Stimulated activated CD4-positive, alpha-beta T cell treated with anti-CD3 and anti-CD28 coated beads, TNF-alpha, amount 100 ng/mL, for 48 hours (primary cell): ENCODE results near the gene TLCD3B.

Experiments
- DNase-seq, 3 donors: peaks; one replicate each; pipeline ENCODE4 v3.0.0-alpha.2; 2020; ENCODE audit warnings: low read depth in 3 of 3

TLCD3B gene

DNA sequence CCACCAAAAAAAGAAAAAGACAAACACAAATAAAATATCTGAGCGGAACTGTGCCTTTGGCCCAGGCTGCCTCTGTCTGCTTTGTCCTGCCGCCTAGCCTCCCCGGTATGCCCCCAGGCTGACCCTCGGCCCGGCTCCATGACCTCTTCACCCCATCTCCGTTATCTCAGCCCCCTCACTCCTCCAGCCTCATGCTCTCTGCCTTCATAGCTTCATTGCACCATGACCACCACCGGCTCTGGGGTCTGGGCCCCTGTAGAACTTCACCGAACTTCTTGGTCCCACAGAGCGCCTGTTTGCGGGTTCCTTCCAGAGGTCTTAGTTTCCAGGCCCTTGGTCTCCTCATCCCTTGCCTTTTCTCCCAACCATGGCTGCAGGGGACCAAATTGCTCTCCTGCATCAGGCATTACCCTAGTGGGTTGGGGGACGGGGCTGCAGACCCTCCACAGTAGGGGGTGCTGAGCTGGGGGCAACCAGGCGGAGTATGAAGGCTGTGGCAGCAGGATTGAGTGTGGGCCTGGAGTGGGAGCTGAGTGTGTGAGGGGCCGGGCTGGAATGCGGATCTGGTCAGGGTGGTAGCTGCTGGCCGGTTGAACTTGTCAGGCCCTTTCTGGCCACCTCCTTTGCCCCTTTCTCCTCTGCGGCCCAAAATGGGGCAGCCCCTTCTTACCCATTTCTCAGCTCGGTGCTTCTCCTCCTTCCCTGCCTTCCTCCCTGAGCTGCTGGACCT, 42.6 kb downstream of the TLCD3B start:
- DNase-seq = no peak

DNA sequence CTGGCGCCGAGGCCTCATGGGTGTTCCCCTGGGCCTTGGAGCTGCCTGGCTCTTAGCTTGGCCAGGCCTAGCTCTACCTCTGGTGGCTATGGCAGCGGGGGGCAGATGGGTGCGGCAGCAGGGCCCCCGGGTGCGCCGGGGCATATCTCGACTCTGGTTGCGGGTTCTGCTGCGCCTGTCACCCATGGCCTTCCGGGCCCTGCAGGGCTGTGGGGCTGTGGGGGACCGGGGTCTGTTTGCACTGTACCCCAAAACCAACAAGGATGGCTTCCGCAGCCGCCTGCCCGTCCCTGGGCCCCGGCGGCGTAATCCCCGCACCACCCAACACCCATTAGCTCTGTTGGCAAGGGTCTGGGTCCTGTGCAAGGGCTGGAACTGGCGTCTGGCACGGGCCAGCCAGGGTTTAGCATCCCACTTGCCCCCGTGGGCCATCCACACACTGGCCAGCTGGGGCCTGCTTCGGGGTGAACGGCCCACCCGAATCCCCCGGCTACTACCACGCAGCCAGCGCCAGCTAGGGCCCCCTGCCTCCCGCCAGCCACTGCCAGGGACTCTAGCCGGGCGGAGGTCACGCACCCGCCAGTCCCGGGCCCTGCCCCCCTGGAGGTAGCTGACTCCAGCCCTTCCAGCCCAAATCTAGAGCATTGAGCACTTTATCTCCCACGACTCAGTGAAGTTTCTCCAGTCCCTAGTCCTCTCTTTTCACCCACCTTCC, 43.5 kb downstream of the TLCD3B start:
- no peak for DNase-seq

- DNase-seq = no peak
Observed at GRCh38 chr16:29986931-29987330, 44.1 kb downstream of the TLCD3B start.

- no peak for DNase-seq
Observed at GRCh38 chr16:29986231-29986630, 44.8 kb downstream of the TLCD3B start.

DNA sequence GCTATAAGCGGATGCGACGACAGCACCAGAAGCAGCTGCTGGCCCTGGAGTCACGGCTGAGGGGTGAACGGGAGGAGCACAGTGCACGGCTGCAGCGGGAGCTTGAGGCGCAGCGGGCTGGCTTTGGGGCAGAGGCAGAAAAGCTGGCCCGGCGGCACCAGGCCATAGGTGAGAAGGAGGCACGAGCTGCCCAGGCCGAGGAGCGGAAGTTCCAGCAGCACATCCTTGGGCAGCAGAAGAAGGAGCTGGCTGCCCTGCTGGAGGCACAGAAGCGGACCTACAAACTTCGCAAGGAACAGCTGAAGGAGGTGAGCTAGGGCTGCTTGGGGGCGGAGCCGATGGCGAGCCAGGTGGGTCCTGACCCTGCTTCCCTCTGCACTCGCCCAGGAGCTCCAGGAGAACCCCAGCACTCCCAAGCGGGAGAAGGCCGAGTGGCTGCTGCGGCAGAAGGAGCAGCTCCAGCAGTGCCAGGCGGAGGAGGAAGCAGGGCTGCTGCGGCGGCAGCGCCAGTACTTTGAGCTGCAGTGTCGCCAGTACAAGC, 45.7 kb downstream of the TLCD3B start:
- no peak for DNase-seq

DNA sequence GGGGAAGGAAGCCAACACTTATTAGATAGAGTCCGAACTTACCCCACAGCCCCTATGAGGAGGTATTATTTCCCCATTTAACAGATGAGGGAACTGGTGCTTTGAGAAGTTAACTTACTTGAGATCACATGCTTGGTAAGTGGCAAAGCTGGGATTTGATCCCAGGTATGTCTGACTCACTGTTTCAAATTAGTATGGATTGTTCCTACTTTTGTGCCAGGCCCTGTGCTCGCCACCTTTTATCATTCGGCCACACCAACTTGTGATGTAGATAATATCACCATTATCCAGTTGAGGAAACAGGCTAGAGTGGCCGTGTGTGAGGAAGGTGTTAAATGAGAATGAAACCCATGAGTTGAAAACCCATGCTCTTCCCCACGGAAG, 46.3 kb downstream of the TLCD3B start:
- no peak for DNase-seq

DNA sequence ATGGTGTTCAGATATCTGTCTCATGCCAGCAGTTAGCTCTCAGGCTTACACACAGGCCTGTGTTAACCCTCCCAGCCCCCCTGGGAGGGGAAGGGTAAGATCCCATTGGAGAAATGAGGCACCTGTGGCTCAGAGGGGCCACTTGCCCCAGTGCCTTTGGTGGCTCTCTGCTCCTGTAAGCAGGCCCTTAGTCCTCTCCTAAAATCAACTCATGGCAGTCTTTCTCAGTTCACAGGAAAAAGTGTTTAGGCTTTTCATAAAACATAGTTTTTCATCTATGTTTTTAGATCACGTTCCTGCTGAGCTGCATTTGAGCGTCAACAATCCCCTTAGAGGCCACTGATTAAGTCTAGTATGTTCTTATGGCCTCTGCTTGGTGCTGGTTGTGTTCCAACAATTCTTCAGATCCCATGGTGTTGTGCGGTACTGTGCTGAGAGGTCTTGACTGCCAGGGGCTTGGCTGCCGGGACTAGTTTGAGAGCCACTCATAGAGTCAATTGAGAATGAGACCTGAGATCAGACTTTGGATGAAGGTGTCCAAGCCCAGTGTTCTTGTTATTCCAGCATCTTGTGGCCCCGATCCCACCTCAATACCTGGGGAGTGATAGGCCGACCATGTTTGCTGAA, 46.8 kb downstream of the TLCD3B start:
- DNase-seq = no peak

- DNase-seq = no peak
Observed at GRCh38 chr16:29983420-29984136, 47.5 kb downstream of the TLCD3B start.

GRCh38 chr16:29982560-29983419, 48.3 kb downstream of the TLCD3B start:
- DNase-seq = no peak

DNA sequence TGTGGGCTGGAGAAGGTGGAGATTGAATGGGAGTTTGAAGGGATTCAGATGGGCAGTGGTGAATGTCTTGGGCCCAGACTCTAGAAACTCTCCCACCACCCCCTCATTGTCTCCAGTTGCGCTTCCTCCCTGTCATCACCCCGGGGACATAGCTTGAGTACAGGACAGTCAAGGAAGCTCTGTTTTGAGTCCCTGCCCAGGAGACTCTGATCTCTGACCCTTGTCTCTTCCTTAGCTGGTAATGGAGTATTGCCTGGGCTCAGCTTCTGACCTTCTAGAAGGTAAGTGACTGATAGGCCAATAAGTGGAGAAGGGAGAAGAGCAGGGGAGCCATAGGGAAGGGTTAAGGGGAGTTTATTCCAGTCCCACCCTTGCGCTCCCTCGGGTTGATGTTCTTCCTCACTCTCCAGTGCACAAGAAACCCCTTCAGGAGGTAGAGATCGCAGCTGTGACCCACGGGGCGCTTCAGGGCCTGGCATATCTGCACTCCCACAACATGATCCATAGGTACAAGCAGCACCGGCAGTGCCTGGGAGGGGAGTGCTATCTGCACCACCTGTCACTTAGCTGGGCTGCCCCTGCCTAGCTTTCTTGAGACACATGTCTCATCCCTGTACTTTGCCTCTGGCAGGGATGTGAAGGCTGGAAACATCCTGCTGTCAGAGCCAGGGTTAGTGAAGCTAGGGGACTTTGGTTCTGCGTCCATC, 52.4 kb downstream of the TLCD3B start:
- DNase-seq = no peak

DNA sequence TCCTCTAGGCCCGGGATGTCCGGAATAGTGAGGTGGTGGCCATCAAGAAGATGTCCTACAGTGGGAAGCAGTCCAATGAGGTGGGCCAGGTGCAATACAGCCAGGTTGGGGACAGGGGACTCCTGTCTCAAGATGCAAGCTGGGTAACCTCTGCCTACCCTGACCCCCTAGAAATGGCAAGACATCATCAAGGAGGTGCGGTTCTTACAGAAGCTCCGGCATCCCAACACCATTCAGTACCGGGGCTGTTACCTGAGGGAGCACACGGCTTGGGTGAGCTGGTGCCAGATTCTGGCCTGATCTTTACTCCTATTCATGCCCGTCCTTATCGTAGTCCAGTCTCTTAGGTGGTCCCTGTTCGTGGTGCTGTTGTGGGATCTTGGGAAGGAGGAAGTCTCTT, 53.0 kb downstream of the TLCD3B start:
- DNase-seq = no peak

DNA sequence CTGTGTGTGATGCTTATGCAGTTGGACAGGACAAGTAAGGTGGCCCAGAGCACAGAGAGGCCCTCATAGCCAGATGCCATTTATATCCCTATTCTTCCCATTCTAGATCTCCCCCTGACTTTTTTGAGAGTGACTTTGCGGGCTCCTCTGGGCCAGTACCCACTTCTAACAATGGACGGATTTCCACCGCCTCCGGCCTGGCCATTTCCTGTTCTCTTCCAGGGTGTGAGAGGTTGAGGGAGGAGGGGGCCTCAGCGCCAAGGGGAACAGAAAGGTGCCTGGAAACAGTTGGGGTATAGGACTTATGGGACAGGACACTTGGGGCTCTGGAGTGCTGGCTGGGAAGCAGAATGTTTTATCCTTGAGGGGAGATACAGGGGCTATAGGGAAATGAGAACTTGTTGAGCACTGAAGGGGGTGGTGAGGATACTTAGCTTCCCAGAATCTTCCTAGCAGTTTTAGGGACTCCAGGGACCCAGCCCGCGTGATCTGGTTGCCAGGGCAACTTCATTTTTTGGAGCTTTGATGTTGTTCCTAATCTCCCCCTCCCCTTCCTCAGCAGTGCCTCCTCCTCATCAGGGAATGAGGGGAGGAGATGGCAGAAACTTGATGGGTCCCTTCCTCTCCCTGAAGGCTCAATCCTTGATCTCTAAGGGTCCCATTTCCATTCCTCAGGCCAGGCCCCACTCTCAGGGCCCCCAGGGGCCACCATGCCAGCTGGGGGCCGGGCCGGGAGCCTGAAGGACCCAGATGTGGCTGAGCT, 53.8 kb downstream of the TLCD3B start:
- DNase-seq = no peak

DNA sequence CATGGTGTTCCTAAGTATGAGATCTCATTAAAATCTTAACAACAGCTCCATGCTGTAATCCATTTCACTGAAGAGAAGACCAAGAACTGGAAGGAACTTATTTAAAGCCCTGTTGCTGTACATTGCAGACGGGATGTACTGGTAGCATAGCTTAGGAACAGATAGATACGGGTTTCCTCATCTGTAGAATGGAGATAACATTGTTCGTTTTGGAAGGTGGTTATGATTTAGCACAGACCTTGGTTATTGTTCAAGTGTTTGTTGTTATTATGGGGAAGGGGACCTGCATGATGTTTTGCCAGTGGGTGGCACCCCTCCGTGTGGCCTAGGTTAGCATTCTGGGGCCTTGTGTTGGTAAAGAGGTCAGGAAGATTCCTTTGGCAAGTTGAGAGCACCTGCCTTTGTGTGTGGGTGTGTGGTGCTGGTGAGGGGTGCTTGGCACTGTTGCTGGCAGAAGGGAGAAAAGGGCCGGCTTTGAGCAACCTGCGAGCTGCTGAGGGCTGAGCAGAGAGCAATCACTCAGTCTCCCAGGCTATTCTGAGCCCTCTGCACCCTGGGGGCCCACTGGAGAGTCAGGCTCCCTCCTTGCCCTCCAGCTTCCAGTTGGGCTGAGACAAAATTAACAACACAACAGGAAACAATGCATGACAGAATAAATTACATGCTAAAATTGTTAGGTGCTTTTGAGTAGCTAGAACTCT, 55.1 kb downstream of the TLCD3B start:
- DNase-seq = no peak

- DNase-seq = no peak
Observed at GRCh38 chr16:29975134-29975538, 55.9 kb downstream of the TLCD3B start.
